Activated T-cell treated with anti-CD3 and anti-CD28 coated beads, Interleukin-2, amount 50 U/mL, for 24 hours (primary cell): Measurements from ENCODE around the gene SLC1A4.
"Not testable (repeated sequence)": the region's sequence is repeated elsewhere in the genome, so short reads cannot be mapped to it uniquely, and the experiment has no call there.

Source experiments
- DNase-seq: peaks from one replicate; pipeline ENCODE4 v3.0.0-alpha.2; 2020
- H3K27ac Mint-ChIP-seq: 2 replicates; pipeline ENCODE4 v1.8.0; 2020; ENCODE audit warnings: mild to moderate bottlenecking, mixed read lengths
- H3K27me3 Mint-ChIP-seq: 2 replicates; pipeline ENCODE4 v1.8.0; 2020; ENCODE audit warnings: mixed read lengths
- H3K36me3 Mint-ChIP-seq: 2 replicates; pipeline ENCODE4 v1.8.0; 2020; ENCODE audit warnings: low read depth, mixed read lengths
- H3K4me1 Mint-ChIP-seq: 2 replicates; pipeline ENCODE4 v1.8.0; 2020; ENCODE audit warnings: low read depth, mixed read lengths
- H3K4me3 Mint-ChIP-seq: 2 replicates; pipeline ENCODE4 v1.8.0; 2020; ENCODE audit warnings: mild to moderate bottlenecking, moderate library complexity, mixed read lengths
- H3K9me3 Mint-ChIP-seq: 2 replicates; pipeline ENCODE4 v1.8.0; 2020; ENCODE audit warnings: mixed read lengths

SLC1A4 gene

DNA sequence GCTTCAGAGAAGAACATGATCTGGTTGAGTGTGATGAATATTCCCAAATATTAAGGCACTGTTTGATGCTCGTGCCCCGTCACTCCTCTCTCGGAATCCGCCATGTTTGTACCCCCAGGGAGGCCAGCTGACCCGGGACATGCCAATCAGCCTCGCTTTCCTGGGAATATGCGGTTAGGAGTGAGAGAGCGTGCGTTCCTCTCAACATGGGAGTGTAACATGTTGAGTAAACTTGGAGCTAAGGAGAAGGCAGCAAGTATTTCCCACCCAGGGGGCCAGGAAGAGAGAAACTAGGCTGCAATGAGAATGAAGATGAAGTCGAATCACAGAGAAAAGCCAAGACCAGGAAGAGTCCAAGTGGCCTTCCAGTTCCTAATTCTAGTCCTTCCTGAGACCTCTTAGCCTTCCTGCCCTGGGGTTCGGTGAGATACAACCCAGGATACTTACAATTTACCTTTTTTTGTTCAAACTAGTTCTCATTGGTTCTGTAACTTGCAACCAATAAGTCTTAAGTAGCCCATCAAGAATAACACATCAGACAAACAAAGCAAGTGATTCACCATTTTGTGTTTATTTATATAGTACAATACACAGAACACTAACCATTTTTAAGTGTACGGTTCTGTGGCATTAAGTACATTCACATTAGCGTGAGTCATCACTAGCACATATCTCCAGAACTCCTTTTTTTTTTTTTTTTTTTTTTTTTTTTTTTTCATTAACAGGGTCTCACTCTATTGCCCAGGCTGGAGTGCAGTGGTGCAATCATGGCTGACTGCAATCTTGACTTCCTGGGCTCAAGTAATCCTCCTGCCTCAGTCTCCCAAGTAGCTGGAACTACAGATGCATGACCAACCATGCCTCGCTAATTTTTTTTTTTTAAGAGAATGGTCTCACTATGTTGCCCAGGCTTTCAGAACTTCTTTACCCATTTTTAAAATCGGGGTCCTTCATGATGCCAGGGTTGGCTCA lies 36.4 kb upstream of the SLC1A4 start:
- H3K27me3 Mint-ChIP-seq, result no peaks in the 10 kb centered on the region
- peaks cover 4% of the 10 kb centered on the region for H3K9me3 Mint-ChIP-seq
- no peak overlapping the region for H3K4me3 Mint-ChIP-seq
- H3K36me3 Mint-ChIP-seq, result no peaks in the 10 kb centered on the region
- DNase-seq, result no peak
- H3K4me1 Mint-ChIP-seq, result no peaks in the 10 kb centered on the region
- H3K27ac Mint-ChIP-seq, result no peak overlapping the region

DNA sequence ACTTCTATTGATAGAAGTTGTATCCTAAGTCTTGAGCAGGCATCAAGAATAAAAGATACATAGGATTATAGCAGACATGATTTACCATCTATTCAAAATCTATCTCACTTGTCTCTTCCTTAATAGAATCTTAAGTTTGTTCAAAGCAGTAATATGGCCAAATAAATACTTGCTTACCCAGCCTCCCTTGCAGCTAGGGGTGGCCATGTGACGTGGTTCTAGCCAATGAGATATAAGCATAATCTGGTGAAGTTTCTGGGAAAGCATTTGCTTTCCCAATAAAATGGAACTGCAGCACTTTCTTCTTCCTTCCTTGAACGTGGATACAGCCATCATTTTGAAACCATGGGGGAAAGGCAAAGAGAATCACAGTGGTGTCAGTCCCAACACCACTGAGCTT lies 33.7 kb upstream of the SLC1A4 start:
- H3K4me3 Mint-ChIP-seq, result no peak overlapping the region
- no peak for DNase-seq
- H3K9me3 Mint-ChIP-seq, result peaks cover 4% of the 10 kb centered on the region
- H3K27ac Mint-ChIP-seq, result no peak overlapping the region
- no peaks in the 10 kb centered on the region for H3K4me1 Mint-ChIP-seq
- H3K36me3 Mint-ChIP-seq, result no peaks in the 10 kb centered on the region
- no peaks in the 10 kb centered on the region for H3K27me3 Mint-ChIP-seq

DNA sequence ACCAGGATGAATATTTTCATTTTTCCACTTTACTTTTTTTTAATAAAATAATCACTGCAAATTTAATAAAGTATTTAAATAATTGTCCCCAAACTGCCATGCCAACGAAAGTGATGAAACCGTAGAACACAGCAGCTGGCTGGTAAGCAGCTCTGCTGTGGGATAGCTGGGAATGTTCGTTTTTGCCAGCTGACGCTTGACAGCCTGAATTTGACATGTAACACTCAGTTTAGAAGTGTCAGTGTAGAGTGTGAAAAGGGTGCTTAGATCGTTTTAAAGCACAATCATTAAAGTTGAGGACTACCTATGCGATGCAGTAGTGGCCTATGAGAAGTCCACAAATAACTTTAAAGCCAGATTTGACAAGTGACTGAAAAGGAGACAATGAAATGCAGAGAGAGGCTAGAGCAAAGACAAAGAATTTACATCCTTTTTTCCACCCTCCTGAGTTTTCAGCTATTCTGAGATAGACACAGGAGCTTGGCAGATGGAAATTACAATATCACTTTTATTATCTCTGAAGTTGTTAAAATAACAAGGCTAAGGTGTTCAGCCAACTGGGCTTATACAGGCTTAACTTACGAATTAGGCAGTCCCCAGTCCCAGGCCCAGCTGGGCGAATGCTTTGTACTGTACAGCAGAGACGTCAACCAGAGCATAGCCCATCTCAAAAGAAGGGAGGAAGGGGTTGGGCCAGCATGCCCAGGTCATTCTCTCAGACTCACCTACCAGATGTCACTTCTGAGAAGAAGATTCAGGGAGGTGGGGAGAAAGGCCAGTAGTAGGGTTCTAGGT lies 31.9 kb upstream of the SLC1A4 start:
- H3K4me3 Mint-ChIP-seq, result no peak overlapping the region
- H3K4me1 Mint-ChIP-seq, result no peaks in the 10 kb centered on the region
- H3K27ac Mint-ChIP-seq, result no peak overlapping the region
- H3K9me3 Mint-ChIP-seq, result peaks cover 4% of the 10 kb centered on the region
- no peak for DNase-seq
- no peaks in the 10 kb centered on the region for H3K27me3 Mint-ChIP-seq
- no peaks in the 10 kb centered on the region for H3K36me3 Mint-ChIP-seq

DNA sequence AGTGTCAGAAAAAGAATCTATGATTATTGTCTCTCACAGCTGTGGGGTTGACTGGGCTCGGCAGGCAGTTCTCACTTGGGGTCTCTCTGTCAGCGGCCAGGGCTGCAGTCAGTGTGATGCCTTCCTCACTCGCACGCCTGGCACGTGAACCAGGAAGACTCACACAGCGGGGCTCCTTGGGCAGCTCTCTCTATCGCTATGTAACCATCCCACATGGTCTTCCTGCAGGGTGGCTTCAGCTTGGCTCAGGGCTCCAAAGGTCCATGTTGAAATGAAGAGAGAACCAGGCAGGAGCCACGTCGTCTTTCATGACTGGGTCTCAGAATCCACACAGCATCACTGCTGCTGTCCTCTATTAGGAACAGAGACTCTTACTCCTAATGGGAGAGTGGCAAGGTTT lies 30.6 kb upstream of the SLC1A4 start:
- Mint-ChIP-seq H3K36me3 (no peaks in the 10 kb centered on the region), H3K4me1 (no peaks in the 10 kb centered on the region), H3K27me3 (no peaks in the 10 kb centered on the region), H3K4me3 (no peak overlapping the region), H3K9me3 (peaks cover 4% of the 10 kb centered on the region), H3K27ac (no peak overlapping the region)
- DNase-seq, result no peak

DNA sequence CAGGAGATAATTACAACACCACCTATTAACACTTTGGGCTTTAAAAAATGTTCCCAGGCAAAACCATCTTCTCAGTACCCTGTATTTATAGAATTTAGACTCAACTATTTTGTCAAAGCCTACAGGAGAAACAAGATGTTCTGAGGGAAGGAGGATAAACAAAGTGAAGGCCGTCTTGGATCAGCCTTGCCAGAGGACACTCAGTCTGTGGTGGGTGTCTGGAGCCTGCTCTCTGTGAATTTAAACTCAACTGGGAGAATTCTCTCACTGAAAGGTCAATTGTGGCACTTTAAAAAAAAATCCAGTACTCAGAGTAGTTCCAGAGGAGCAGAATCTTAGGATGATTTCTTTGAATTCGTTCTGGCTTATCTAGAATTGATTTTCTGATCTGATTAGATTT lies 28.4 kb upstream of the SLC1A4 start:
- no peaks in the 10 kb centered on the region for H3K27me3 Mint-ChIP-seq
- no peaks in the 10 kb centered on the region for H3K9me3 Mint-ChIP-seq
- H3K36me3 Mint-ChIP-seq, result no peaks in the 10 kb centered on the region
- no peaks in the 10 kb centered on the region for H3K4me1 Mint-ChIP-seq
- H3K27ac Mint-ChIP-seq, result no peak overlapping the region
- no peak for DNase-seq
- H3K4me3 Mint-ChIP-seq, result no peak overlapping the region

DNA sequence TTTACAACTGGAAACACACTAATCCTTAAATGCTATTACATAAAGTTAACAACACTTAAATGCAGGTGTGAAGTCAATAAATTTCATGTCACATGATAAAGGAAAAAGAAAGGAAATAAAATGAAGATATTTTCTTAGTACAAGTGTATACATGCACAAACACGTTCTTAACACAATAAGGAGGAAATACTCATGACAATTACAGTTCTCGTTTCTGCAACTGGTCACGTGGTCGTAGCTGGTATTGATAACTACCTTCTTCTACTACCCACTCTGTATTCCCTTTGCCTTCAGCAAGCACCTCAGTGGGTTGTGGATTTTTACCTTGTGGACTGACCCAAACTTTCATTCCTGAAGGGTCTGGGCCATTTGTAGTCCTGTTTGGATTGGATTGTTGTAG lies 26.1 kb upstream of the SLC1A4 start:
- not testable (repeated sequence) for H3K27ac Mint-ChIP-seq, H3K36me3 Mint-ChIP-seq, H3K9me3 Mint-ChIP-seq, H3K4me3 Mint-ChIP-seq, H3K27me3 Mint-ChIP-seq, DNase-seq, H3K4me1 Mint-ChIP-seq

DNA sequence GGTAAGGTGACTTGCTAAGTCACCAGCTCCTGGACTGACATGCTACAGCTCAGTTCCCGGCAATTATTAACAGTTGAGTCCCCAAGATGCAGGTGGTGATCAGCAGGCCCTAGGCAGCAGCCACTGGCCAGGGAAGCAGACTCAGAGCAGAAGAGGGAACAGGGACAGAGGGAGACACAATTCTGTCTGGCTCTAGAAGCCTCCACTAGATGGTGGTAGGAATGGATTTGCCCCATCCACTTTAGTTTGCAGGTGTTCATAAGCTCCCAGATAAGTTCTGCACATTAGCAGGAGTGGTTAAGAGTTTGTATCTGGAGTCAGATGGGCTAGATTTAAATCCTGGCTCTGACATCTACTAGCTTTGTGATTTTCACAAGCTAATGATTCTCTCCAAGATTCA lies 25.5 kb upstream of the SLC1A4 start:
- Mint-ChIP-seq H3K4me3 (no peak overlapping the region), H3K27me3 (no peaks in the 10 kb centered on the region)

DNA sequence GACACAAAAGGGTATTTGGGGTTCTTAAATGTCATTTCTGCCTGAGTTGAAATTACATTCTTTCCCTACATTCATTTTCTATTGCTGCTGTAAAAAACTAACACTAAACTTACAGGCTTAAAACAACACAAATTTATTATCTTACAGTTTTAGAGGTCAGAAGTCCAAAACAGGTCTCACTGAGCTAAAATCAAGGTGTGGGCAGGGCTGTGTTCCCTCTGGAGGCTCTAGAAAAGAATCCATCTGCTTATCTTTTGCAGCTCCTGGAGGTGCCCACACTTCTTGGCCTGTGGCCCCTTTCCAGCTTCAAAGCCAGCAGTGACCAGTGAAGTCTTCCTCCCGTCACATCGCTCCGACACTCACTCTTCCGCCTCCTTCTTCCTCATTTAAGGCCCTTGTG lies 23.2 kb upstream of the SLC1A4 start:
- Mint-ChIP-seq H3K4me1 (peaks cover 2% of the 10 kb centered on the region), H3K9me3 (no peaks in the 10 kb centered on the region), H3K36me3 (no peaks in the 10 kb centered on the region), H3K27me3 (no peaks in the 10 kb centered on the region), H3K27ac (no peak overlapping the region), H3K4me3 (no peak overlapping the region)
- no peak for DNase-seq

More for the DNA sequence above, 25.5 kb upstream of the SLC1A4 start:
- DNase-seq, result no peak
- H3K27ac Mint-ChIP-seq, result no peak overlapping the region
- H3K9me3 Mint-ChIP-seq, result no peaks in the 10 kb centered on the region
- H3K36me3 Mint-ChIP-seq, result no peaks in the 10 kb centered on the region
- no peaks in the 10 kb centered on the region for H3K4me1 Mint-ChIP-seq

DNA sequence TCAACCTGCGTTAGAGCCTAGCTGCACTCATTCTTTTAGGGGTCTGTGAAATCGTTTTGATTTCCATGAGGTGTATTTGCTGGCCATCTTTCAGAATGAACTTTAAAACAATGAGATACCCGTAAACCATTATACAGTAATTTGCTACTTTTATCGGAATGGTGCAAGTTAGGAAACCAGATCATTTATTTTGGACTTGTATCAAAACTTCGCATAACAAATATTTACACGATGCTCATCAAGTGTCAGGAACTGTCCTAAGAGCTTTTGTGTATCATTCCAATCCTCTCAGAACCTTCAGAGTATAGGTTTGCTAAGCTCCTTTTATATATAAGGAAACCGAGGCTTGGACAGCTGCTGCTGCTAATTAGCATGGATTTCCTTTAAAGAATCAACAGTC lies 22.4 kb upstream of the SLC1A4 start:
- Mint-ChIP-seq H3K4me1 (peaks cover 2% of the 10 kb centered on the region), H3K4me3 (no peak overlapping the region), H3K27ac (no peak overlapping the region), H3K36me3 (no peaks in the 10 kb centered on the region), H3K9me3 (no peaks in the 10 kb centered on the region), H3K27me3 (no peaks in the 10 kb centered on the region)
- no peak for DNase-seq

DNA sequence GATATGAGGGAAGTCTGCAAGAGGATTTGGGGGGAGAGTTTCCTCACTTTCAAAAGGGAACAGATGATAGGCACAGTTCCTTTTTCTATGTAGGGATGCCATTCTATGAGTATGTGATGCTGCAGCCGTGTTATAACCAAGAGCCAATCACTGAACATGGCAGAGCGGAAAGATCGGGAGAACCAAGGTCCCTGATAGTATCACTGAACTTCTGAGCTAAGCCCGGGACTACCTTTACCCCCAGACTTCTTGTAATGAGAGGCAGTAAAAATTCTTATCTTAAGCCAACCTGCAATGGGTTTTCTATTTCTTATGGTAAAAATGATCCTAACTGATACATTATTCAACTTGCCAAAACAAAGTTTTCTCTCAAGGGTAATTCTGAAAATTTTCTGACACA lies 21.6 kb upstream of the SLC1A4 start:
- H3K36me3 Mint-ChIP-seq, result no peaks in the 10 kb centered on the region
- no peak overlapping the region for H3K4me3 Mint-ChIP-seq
- H3K4me1 Mint-ChIP-seq, result peaks cover 2% of the 10 kb centered on the region
- H3K9me3 Mint-ChIP-seq, result no peaks in the 10 kb centered on the region
- H3K27me3 Mint-ChIP-seq, result no peaks in the 10 kb centered on the region
- DNase-seq, result no peak
- no peak overlapping the region for H3K27ac Mint-ChIP-seq

DNA sequence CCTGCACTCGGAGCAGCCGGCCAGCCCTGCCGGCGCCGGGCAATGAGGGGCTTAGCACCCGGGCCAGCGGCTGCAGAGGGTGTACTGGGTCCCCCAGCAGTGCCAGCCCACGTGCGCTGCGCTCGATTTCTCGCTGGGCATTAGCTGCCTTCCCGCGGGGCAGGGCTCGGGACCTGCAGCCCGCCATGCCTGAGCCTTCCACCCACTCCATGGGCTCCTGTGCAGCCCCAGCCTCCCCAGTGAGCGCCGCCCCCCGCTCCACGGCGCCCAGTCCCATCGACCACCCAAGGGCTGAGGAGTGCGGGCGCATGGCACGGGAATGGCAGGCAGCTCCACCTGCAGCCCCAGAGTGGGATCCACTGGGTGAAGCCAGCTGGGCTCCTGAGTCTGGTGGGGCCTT lies 20.1 kb upstream of the SLC1A4 start:
- not testable (repeated sequence) for DNase-seq, H3K4me1 Mint-ChIP-seq, H3K4me3 Mint-ChIP-seq, H3K27me3 Mint-ChIP-seq, H3K36me3 Mint-ChIP-seq, H3K27ac Mint-ChIP-seq, H3K9me3 Mint-ChIP-seq

DNA sequence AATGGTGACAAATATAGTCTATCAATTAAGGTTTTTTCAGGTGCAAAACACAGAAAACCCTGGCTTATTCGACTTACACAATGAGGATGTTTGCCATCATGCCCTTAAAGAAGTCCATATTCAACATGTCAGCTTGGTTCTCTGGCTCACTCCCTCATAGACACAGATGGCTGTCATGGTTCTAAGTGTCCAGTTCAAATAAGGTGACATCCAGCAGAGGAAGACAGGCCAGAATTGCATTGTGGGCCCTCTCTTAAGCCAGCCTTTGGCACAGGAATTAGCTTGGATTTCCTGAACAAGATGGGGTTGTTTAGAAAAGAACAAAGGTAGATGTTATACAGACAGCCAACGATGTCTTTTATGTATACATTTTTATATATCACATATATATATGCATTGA lies 18.7 kb upstream of the SLC1A4 start:
- Mint-ChIP-seq H3K9me3 (no peaks in the 10 kb centered on the region), H3K4me3 (no peak overlapping the region), H3K27me3 (no peaks in the 10 kb centered on the region), H3K36me3 (no peaks in the 10 kb centered on the region), H3K27ac (no peak overlapping the region), H3K4me1 (peaks cover 2% of the 10 kb centered on the region)
- DNase-seq, result no peak

DNA sequence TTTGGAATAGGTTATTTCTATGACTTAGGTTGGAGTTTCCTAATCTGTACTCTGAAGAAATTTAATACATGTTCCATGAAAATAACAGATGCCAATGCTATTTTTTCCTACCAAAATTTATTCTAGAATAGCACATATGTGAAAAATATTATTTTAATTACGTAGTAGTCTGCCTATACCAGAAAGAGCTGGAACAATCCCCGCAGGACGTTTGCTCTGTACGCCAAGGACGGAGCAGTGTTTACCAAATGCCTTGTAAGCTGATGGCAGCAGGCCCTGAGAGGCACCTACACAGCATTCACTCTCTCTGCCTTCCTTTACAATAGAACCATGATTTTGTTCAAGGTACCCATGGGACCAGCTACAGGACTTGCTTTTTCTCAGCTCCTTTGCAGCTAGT lies 16.8 kb upstream of the SLC1A4 start:
- H3K27ac Mint-ChIP-seq, result no peak overlapping the region
- H3K27me3 Mint-ChIP-seq, result no peaks in the 10 kb centered on the region
- H3K4me3 Mint-ChIP-seq, result no peak overlapping the region
- DNase-seq, result no peak
- H3K9me3 Mint-ChIP-seq, result no peaks in the 10 kb centered on the region
- no peaks in the 10 kb centered on the region for H3K36me3 Mint-ChIP-seq
- H3K4me1 Mint-ChIP-seq, result peaks cover 2% of the 10 kb centered on the region

DNA sequence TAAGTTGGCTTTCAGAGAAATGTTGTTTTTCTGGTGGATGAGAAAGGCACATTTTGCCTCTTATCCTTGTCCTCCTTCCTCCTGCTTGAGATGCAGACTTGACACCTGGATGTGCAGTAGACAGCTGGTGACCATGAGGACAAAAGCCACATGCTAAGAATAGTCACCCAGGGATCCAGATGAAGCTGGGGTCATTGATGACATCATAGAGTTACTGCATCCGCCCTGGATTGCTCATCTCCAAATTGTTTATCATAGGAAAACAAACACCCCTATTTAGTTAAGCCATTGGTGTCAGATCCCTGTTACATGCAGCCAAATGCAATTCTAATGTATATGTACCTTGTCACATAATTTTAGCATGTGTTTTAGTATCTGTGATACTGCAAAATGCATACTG lies 16.3 kb upstream of the SLC1A4 start:
- Mint-ChIP-seq H3K36me3 (no peaks in the 10 kb centered on the region), H3K4me1 (peaks cover 2% of the 10 kb centered on the region), H3K27me3 (no peaks in the 10 kb centered on the region), H3K9me3 (no peaks in the 10 kb centered on the region), H3K4me3 (no peak overlapping the region), H3K27ac (no peak overlapping the region)
- no peak for DNase-seq

DNA sequence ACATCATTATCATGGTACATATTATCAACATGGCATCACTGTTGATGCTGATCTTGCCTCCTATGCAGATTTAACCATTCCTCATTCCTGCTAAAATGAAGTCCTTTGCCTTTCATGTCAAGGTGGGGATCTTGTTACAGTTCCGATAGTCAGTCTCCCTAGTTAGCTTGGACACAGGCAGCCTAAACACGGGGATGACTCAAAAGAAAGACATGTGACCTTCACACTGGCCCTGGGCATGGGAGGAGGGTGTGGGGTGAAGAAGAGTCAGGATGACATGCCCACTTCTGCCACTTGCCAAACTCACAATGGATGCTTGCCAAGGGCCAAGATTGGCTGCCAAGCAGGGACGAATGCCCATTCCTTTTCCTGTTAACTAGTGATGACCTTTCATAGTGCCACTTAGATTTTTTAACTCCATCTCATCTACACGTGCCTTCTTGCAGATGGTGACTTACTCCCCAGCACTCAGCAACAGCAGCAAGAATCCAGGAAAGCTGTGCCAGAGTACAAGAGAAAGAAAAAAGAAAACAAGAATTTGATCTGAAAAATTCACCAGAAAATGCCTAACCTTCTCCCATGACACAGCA lies 13.9 kb upstream of the SLC1A4 start:
- no peaks in the 10 kb centered on the region for H3K9me3 Mint-ChIP-seq
- no peak overlapping the region for H3K4me3 Mint-ChIP-seq
- H3K27me3 Mint-ChIP-seq, result no peaks in the 10 kb centered on the region
- H3K36me3 Mint-ChIP-seq, result no peaks in the 10 kb centered on the region
- DNase-seq, result no peak
- H3K27ac Mint-ChIP-seq, result no peak overlapping the region
- no peaks in the 10 kb centered on the region for H3K4me1 Mint-ChIP-seq
